Activated T-helper 2 cell treated with anti-CD3 and anti-CD28 coated beads, Interferon-gamma antibody, Interleukin-2, Interleukin-4, amounts not matched to agents 10 μg/mL and 5 μg/mL and 100 μg/mL, durations not matched to agents 14 hours and 24 hours and 36 hours (primary cell): Measurements from ENCODE around the gene ERMP1. TPM values are rescaled to one million over a fixed set of nuclear protein-coding genes. Genes with fewer than 3 reads are reported as not detected.
A peak's percentile ranks its signal among the peaks of the same experiment; 100 is the strongest.

Experiments used
- DNase-seq: peaks from one replicate; pipeline ENCODE4 v3.0.0; 2021; ENCODE audit warnings: low spot score
- H3K27ac Mint-ChIP-seq: one replicate; pipeline ENCODE4 v1.8.0; 2021; ENCODE audit warnings: mixed read lengths
- H3K27me3 Mint-ChIP-seq: one replicate; pipeline ENCODE4 v1.8.0; 2021; ENCODE audit warnings: low read depth, mixed read lengths
- H3K36me3 Mint-ChIP-seq: one replicate; pipeline ENCODE4 v1.8.0; 2021; ENCODE audit warnings: low read depth, mixed read lengths
- H3K4me1 Mint-ChIP-seq: one replicate; pipeline ENCODE4 v1.8.0; 2021; ENCODE audit warnings: low read depth, mixed read lengths
- H3K4me3 Mint-ChIP-seq: one replicate; pipeline ENCODE4 v1.8.0; 2021; ENCODE audit warnings: low read depth, mild to moderate bottlenecking, moderate library complexity, mixed read lengths
- H3K9me3 Mint-ChIP-seq: one replicate; pipeline ENCODE4 v1.8.0; 2021; ENCODE audit warnings: mixed read lengths
- intact Hi-C: fragments of 100-400 bp; cut with micrococcal nuclease; formaldehyde crosslinking; loops from one replicate; pipeline ENCODE4 v1.15.1; 2023
- total RNA-seq: library from RNA; stranded (reverse); gene quantifications from 2 replicates; pipeline ENCODE4 v1.2.3, GENCODE V29; 2022

The ERMP1 gene
- total RNA-seq, 1 donor from 2014 or later, result 21.1 TPM

- no peak for DNase-seq
- Mint-ChIP-seq H3K4me1 (peaks cover 51% of the 10 kb centered on the region), H3K36me3 (peaks cover 13% of the 10 kb centered on the region), H3K4me3 (peak overlapping the region; percentile 10), H3K27ac (no peak overlapping the region), H3K27me3 (no peaks in the 10 kb centered on the region), H3K9me3 (no peaks in the 10 kb centered on the region)
- intact Hi-C loops, result loop anchor here (5.0 kb wide), 2 partner anchors 37 to 202 kb away; no protein-coding TSS in a partner anchor
Measured at GRCh38 chr9:5834214-5834613, 1.3 kb upstream of the ERMP1 start.

GRCh38 chr9:5832071-5832537, 813 bp downstream of the ERMP1 start:
- intact Hi-C loops, result loop anchor here (2.0 to 5.0 kb wide), 5 partner anchors 19 to 200 kb away; partner anchors contain the start of gene RANBP6
- H3K27me3 Mint-ChIP-seq, result no peaks in the 10 kb centered on the region
- peaks cover 53% of the 10 kb centered on the region for H3K4me1 Mint-ChIP-seq
- peak overlapping the region; percentile 72 for H3K27ac Mint-ChIP-seq
- peaks cover 23% of the 10 kb centered on the region for H3K36me3 Mint-ChIP-seq
- no peak for DNase-seq
- no peaks in the 10 kb centered on the region for H3K9me3 Mint-ChIP-seq
- peak overlapping the region; percentile 94 for H3K4me3 Mint-ChIP-seq

- peaks cover 63% of the 10 kb centered on the region for H3K36me3 Mint-ChIP-seq
- no peak for DNase-seq
- H3K27me3 Mint-ChIP-seq, result no peaks in the 10 kb centered on the region
- intact Hi-C loops, result no loop called here
- peaks cover 37% of the 10 kb centered on the region for H3K4me1 Mint-ChIP-seq
- no peak overlapping the region for H3K4me3 Mint-ChIP-seq
- peak overlapping the region; percentile 25 for H3K27ac Mint-ChIP-seq
- H3K9me3 Mint-ChIP-seq, result no peaks in the 10 kb centered on the region
Measured at GRCh38 chr9:5825895-5826622, 6.9 kb downstream of the ERMP1 start.

- intact Hi-C loops, result no loop called here
- H3K27me3 Mint-ChIP-seq, result no peaks in the 10 kb centered on the region
- H3K4me3 Mint-ChIP-seq, result no peak overlapping the region
- DNase-seq, result no peak
- H3K4me1 Mint-ChIP-seq, result peaks cover 36% of the 10 kb centered on the region
- H3K27ac Mint-ChIP-seq, result peak overlapping the region; percentile 54
- H3K36me3 Mint-ChIP-seq, result peaks cover 64% of the 10 kb centered on the region
- no peaks in the 10 kb centered on the region for H3K9me3 Mint-ChIP-seq
Measured at GRCh38 chr9:5825223-5825622, 7.7 kb downstream of the ERMP1 start.

- Mint-ChIP-seq H3K27ac (peak overlapping the region; percentile 20), H3K27me3 (no peaks in the 10 kb centered on the region), H3K36me3 (peaks cover 65% of the 10 kb centered on the region), H3K4me3 (no peak overlapping the region), H3K4me1 (peaks cover 25% of the 10 kb centered on the region), H3K9me3 (no peaks in the 10 kb centered on the region)
- intact Hi-C loops, result no loop called here
- DNase-seq, result no peak
Measured at GRCh38 chr9:5820425-5820824, 12.5 kb downstream of the ERMP1 start.

- no peak overlapping the region for H3K4me3 Mint-ChIP-seq
- H3K9me3 Mint-ChIP-seq, result no peaks in the 10 kb centered on the region
- no peaks in the 10 kb centered on the region for H3K27me3 Mint-ChIP-seq
- intact Hi-C loops, result no loop called here
- H3K36me3 Mint-ChIP-seq, result peaks cover 55% of the 10 kb centered on the region
- H3K27ac Mint-ChIP-seq, result no peak overlapping the region
- DNase-seq, result no peak
- peaks cover 20% of the 10 kb centered on the region for H3K4me1 Mint-ChIP-seq
Measured at GRCh38 chr9:5819174-5819573, 13.7 kb downstream of the ERMP1 start.

- DNase-seq, result no peak
- Mint-ChIP-seq H3K27ac (no peak overlapping the region), H3K27me3 (no peaks in the 10 kb centered on the region), H3K36me3 (peaks cover 55% of the 10 kb centered on the region), H3K4me1 (peaks cover 20% of the 10 kb centered on the region), H3K9me3 (no peaks in the 10 kb centered on the region), H3K4me3 (no peak overlapping the region)
- intact Hi-C loops, result no loop called here
Measured at GRCh38 chr9:5818424-5819142, 14.3 kb downstream of the ERMP1 start.

GRCh38 chr9:5817862-5818261, 15.1 kb downstream of the ERMP1 start:
- no peak for DNase-seq
- Mint-ChIP-seq H3K4me3 (no peak overlapping the region), H3K9me3 (no peaks in the 10 kb centered on the region), H3K4me1 (peaks cover 20% of the 10 kb centered on the region), H3K36me3 (peaks cover 51% of the 10 kb centered on the region), H3K27ac (no peak overlapping the region), H3K27me3 (no peaks in the 10 kb centered on the region)
- intact Hi-C loops, result no loop called here

- H3K9me3 Mint-ChIP-seq, result no peaks in the 10 kb centered on the region
- H3K27me3 Mint-ChIP-seq, result no peaks in the 10 kb centered on the region
- intact Hi-C loops, result no loop called here
- no peak for DNase-seq
- H3K36me3 Mint-ChIP-seq, result peaks cover 56% of the 10 kb centered on the region
- no peak overlapping the region for H3K27ac Mint-ChIP-seq
- H3K4me3 Mint-ChIP-seq, result no peak overlapping the region
- peaks cover 16% of the 10 kb centered on the region for H3K4me1 Mint-ChIP-seq
Measured at GRCh38 chr9:5815461-5815860, 17.5 kb downstream of the ERMP1 start.

GRCh38 chr9:5813824-5814223, 19.1 kb downstream of the ERMP1 start:
- H3K27me3 Mint-ChIP-seq, result no peaks in the 10 kb centered on the region
- H3K36me3 Mint-ChIP-seq, result peaks cover 58% of the 10 kb centered on the region
- no peaks in the 10 kb centered on the region for H3K9me3 Mint-ChIP-seq
- H3K4me3 Mint-ChIP-seq, result no peak overlapping the region
- intact Hi-C loops, result no loop called here
- DNase-seq, result no peak
- H3K4me1 Mint-ChIP-seq, result peaks cover 16% of the 10 kb centered on the region
- no peak overlapping the region for H3K27ac Mint-ChIP-seq

- Mint-ChIP-seq H3K36me3 (peaks cover 62% of the 10 kb centered on the region), H3K27ac (no peak overlapping the region), H3K4me3 (no peak overlapping the region), H3K9me3 (no peaks in the 10 kb centered on the region), H3K27me3 (no peaks in the 10 kb centered on the region), H3K4me1 (peaks cover 12% of the 10 kb centered on the region)
- DNase-seq, result no peak
- intact Hi-C loops, result no loop called here
Measured at GRCh38 chr9:5811751-5812150, 21.2 kb downstream of the ERMP1 start.

- no peak overlapping the region for H3K27ac Mint-ChIP-seq
- intact Hi-C loops, result no loop called here
Measured at GRCh38 chr9:5805478-5805877, 27.4 kb downstream of the ERMP1 start.

GRCh38 chr9:5801739-5802113, 31.2 kb downstream of the ERMP1 start:
- H3K27ac Mint-ChIP-seq, result no peak overlapping the region
- no peaks in the 10 kb centered on the region for H3K9me3 Mint-ChIP-seq
- no peak for DNase-seq
- intact Hi-C loops, result no loop called here
- no peak overlapping the region for H3K4me3 Mint-ChIP-seq
- H3K27me3 Mint-ChIP-seq, result no peaks in the 10 kb centered on the region
- H3K36me3 Mint-ChIP-seq, result peaks cover 52% of the 10 kb centered on the region
- H3K4me1 Mint-ChIP-seq, result peaks cover 29% of the 10 kb centered on the region

More at GRCh38 chr9:5805478-5805877, 27.4 kb downstream of the ERMP1 start:
- peaks cover 61% of the 10 kb centered on the region for H3K36me3 Mint-ChIP-seq
- DNase-seq, result no peak
- peaks cover 16% of the 10 kb centered on the region for H3K4me1 Mint-ChIP-seq
- no peaks in the 10 kb centered on the region for H3K9me3 Mint-ChIP-seq
- H3K27me3 Mint-ChIP-seq, result no peaks in the 10 kb centered on the region
- no peak overlapping the region for H3K4me3 Mint-ChIP-seq
